Omental fat pad (tissue), 4 donors: ENCODE measurements around the gene SUPT4H1. TPM values are rescaled to one million over a fixed set of nuclear protein-coding genes. Genes with fewer than 3 reads are reported as not detected.

Source experiments
- ATAC-seq: fragments of 150-250 bp; one replicate; pipeline ENCODE4 v1.9.1; 2016; ENCODE audit warnings: mild to moderate bottlenecking, moderate library complexity; ENCODE audit not compliant: low FRiP score
- DNase-seq: peaks from one replicate; pipeline ENCODE4 v3.0.0-alpha.2; 2019; ENCODE audit warnings: low spot score
- CTCF ChIP-seq, 3 donors: fragments of 450-650 bp; IDR thresholded peaks; one replicate each; pipeline ENCODE4 v1.5.1; 2016 to 2017; ENCODE audit warnings: antibody characterized with exemption in 3 of 3, mild to moderate bottlenecking in 3 of 3, moderate library complexity in 2 of 3
- total RNA-seq, 4 donors: library from RNA; depleted of rRNA; stranded (reverse); fragments of >200 nt; gene quantifications; one replicate each; pipeline ENCODE4 v1.1.0, GENCODE V29; 2016

The SUPT4H1 gene
- total RNA-seq, 4 donors from 2014 or later: 42.1 to 49.2 (median 47.3) TPM

DNA sequence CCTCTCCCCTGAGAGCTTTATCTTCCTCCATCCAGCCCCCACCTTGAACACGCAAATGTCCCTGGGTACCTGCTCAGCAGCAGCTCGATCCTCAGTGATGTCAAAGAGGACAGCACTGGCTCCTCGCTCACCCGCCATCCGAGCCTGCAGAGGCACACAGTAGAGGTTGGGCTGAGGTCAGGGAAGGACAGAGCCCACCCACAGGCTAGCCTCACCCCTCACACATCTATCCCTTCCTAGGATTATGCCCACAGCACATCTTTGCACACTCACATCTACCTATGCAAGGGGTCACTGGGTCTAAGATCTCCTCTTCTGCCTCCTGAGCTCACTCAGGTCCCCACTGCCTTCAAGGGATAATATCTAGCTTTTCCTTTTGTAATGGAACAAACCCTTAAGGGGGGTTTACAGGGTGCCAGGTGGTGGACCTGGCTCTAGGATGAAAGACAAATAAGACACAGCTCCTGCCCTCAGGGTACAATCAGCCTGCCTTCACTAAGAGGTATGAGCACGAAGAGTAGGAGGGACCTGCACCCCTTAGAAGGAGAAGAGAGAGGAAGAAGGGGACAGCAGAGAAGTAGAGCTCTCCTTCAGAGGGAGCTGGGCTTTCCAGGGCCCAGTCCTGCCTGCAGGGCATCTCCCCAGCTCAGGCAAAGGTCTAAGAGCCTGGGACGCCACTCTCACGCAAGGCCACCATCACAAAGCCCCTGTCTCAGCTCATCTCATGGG, 11.6 kb upstream of the SUPT4H1 start:
- no peak for TF ChIP-seq CTCF (IDR thresholded peaks at IDR 0.05)
- ATAC-seq: no peak
- no peak for DNase-seq

GRCh38 chr17:58362368-58363014, 10.5 kb upstream of the SUPT4H1 start:
- no peak for DNase-seq
- ATAC-seq: no peak

DNA sequence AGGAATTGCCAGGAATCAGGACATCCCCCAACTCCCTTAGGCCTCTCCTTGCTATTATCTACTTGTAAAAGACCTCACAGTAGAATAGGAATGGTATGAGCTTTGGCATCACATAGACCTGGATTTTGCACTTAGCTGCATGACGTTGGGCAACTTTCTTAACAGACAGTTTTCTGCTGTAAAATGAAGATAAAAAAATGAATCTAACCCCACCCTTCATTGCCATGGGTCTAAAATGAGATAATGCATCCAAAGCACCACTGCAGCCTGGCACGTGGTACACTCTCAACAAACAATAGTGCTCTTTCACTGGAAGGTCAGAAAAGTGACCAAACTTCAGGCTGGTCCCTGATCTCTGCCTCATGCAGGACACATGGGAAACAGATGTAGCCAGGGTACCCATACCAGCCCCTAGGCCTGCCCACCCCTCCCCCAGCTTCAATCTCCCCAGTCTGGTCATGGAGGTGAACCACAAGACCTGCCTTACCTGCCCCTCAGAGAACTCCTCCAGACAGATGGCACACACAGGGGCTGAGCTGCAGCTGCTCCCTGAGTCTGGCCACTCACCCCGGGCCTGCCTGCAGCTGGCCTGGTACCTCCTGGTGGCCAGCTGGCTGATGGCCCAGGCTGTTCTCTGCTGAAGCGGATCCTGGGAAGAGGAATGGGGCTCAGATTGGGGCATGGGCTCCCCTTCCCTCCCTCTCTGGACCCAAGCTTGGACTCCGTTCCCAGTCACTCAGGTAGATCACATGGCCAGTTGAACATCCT, 8.5 kb upstream of the SUPT4H1 start:
- no peak for ATAC-seq

More at GRCh38 chr17:58362368-58363014, 10.5 kb upstream of the SUPT4H1 start:
- TF ChIP-seq CTCF (IDR thresholded peaks at IDR 0.05): no peak

GRCh38 chr17:58358408-58359172, 6.6 kb upstream of the SUPT4H1 start:
- DNase-seq: no peak
- ATAC-seq: no peak
- no peak for TF ChIP-seq CTCF (IDR thresholded peaks at IDR 0.05)

More for the DNA sequence above, 8.5 kb upstream of the SUPT4H1 start:
- TF ChIP-seq CTCF (IDR thresholded peaks at IDR 0.05): no peak
- DNase-seq: no peak

DNA sequence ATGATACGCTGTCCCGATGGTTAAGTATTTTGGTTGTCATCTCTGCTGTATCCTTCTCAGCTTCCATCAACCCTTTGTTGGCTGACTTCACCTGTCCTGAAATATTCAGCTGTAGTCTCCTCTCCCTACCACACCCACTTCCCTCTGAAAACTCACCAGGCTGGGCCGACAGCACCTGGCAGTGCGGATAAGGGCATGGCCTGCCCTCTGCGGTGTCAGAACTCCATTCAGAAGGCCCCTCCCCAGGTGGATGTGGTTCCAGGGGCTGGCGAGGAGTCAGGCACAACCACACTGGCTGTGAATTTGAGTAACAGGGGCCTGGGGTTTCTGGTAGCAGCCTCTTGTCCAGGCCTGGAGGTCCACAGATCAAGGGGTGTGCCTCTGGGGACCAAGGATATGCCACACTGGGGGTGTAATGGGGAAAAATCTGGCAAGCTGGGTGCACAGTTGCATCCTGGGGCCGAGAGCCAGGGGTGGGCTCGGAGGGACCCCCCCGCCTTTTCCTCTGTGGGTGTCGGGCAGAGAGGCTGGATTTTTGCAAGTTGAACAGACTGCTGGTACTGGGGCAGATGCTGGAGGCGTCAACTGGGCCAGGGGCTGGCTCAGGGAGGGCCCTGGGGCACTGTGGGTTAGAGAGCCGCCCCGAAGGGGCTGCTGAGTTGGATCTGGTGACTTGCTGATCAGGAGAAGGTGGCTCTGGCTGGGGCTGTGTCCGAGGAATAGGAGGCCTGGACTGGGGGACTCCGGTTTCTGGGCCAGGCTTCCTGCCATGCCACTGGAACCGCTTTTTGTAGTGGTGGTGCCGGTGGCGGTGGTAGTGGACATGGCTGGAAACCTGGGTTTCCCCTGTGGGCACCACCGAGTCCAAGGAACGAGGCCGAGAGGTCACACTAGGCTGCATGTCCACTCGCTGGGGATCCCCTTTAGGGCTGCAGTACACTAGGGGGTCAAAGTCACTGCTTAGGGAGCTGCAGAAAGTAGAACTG, 5.6 kb upstream of the SUPT4H1 start:
- no peak for TF ChIP-seq CTCF (IDR thresholded peaks at IDR 0.05)
- ATAC-seq (no peak), DNase-seq (no peak)

GRCh38 chr17:58356231-58356630, 4.2 kb upstream of the SUPT4H1 start:
- no peak for ATAC-seq
- no peak for TF ChIP-seq CTCF (IDR thresholded peaks at IDR 0.05)
- no peak for DNase-seq
